Measurements from ENCODE around the gene ROR1.

The ROR1 gene

DNA sequence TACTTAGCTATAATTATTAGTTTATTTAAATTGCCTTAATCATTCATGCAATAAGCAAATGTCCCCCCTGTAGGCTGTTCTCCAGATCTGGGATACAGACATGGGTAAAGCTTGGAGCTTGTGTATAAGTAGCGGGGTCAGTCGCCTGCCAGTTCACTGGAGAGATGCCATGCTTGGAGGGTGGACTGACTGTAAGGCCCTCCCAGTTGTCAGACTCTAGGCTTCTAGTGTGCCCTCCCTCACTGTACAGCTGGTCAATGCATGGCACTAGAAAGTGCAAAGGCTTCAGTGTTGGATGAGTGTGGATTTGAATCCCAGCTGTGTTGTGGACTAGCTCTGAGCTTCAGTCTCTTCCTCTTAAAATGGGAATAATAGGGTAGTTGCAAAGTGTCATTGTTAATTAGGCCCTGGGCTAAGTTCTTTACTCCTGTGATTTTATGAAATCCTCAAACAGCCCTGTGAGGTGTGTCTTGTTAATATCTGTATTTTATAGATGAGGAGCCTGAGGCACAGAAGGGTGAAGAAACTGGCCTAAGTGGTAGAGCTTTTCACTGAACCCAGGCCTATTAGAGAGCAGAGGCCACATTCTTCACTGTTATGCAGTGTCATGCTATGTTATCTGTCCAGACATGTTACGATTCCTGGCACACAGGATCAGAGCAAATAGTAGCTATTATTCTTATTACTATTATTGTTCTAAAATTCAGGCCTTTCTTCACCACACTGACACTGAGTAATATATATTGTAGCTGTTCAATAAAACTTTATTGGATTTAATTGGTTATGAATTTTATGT is 85.9 kb downstream of the ROR1 start:
- DNase-seq (ENCODE audit: low read depth), result no peak

GRCh38 chr1:63861052-63861691 is 87.4 kb downstream of the ROR1 start:
- DNase-seq (ENCODE audit: low read depth), result no peak

DNA sequence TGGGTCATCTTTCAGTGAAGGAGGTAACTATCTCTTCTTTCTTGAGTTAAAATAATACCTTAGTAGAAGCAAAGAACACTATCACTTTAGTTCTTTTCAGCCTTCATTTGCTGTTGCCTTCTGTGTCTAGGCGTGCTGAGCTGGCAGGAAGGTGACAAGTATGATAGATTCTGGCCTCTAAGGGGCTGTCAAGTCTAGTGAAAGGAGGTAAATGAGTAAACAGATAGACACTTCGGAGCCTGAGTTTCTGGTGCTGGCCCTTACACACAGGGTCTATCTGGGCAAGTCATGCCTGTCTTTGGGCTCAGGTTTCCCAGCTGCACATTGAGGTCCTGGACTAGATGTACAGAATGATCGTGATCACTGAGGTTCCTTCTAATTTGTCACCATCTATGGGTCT is 89.3 kb downstream of the ROR1 start:
- DNase-seq (ENCODE audit: low read depth), result no peak

DNA sequence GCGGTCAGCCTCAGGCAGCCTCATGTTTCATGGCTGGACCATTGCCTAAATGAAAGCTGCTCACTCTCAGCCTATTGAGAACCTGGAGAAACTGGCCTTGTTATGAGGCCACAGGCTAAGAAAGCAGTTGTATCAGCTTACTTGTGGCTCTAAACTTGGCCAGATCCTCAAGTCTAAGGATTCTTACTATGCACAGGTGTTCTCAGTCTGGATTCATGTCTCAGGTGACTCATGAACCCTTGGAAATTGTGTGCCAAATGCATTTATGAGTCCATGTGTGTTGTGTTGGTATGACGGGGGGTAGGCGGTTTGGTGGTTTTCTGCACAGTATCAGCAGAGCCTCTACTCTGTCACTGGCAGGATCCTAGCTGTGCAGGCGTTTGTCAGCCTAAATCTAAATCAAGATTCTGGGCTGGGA is 90.4 kb downstream of the ROR1 start:
- DNase-seq (ENCODE audit: low read depth), result no peak

GRCh38 chr1:63865561-63865960 is 91.7 kb downstream of the ROR1 start:
- DNase-seq (ENCODE audit: low read depth), result no peak

GRCh38 chr1:63866084-63866483 is 92.3 kb downstream of the ROR1 start:
- DNase-seq (ENCODE audit: low read depth), result no peak

- DNase-seq (ENCODE audit: low read depth), result no peak
Observed at GRCh38 chr1:63867429-63868176, 93.8 kb downstream of the ROR1 start.

DNA sequence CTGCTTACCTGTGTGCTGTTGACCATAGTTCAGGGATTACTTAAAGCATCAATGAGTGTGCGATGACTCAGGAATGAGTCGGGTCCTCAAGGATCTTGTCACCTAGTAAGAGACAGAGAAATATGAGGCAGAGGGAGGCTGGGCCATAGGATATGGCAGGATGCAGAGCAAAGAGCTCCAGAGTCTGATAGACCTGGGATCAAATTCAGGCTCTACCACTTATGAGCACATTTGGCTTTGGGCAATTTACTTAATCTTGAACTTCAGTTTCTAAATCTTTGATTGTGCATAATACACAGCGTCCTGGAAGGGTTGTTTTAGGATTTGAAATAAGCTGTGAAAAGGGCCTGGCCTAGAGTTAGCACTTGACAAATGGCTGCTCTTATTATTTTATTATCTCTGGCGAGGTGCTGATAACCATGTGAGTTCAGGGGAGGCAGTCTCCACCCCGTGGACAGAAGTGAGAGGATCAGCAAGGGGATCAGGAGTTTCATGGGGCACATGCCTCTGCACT is 94.5 kb downstream of the ROR1 start:
- DNase-seq (ENCODE audit: low read depth), result no peak

GRCh38 chr1:63870152-63870551 is 96.3 kb downstream of the ROR1 start:
- DNase-seq (ENCODE audit: low read depth), result no peak

DNA sequence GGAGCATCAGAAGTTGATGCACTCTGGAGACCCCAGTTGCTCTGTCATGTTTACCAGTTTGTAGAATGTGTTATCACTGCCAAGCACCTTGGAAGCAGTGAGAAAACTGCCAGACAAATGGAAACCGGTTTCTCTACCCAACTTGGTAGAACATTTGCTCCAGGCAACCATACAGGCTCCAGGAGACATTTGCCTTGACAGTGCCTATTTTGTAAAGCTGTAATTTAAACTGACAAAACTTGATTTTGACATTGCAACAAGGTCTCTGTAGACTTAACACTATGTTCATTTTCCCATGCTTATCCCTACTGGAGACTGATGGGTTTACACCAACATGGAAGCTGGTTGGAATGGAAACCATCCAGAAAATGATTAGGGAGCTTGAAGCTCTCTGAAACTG is 97.6 kb downstream of the ROR1 start:
- DNase-seq (ENCODE audit: low read depth), result no peak

GRCh38 chr1:63873751-63874150 is 99.9 kb downstream of the ROR1 start:
- no peak for DNase-seq (ENCODE audit: low read depth)

- DNase-seq (ENCODE audit: low read depth), result no peak
Observed at GRCh38 chr1:63874278-63874880, 100.6 kb downstream of the ROR1 start.

DNA sequence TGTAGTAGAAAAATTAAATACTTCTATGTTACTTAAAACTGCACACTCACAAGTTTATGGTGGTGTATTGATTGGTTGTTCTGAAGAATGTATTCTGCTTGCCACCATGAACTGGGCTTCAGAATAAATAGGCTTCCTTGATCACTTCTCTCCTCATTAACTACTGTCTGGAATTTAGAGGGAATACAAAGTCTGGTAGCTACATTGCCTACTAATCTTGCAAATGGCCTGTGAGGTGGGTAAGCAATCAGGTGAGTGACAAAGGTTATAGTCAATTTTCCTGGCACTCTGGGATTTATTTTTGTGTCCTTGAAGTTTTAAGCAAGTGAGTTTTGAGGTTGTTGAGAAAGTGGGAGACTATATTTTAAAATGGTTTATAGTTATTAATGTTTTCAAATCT is 101.8 kb downstream of the ROR1 start:
- no peak for DNase-seq (ENCODE audit: low read depth)

- no peak for DNase-seq (ENCODE audit: low read depth)
Observed at GRCh38 chr1:63877021-63877767, 103.4 kb downstream of the ROR1 start.

- no peak for DNase-seq (ENCODE audit: low read depth)
Observed at GRCh38 chr1:63877816-63878215, 104.0 kb downstream of the ROR1 start.

GRCh38 chr1:63878932-63879331 is 105.1 kb downstream of the ROR1 start:
- no peak for DNase-seq (ENCODE audit: low read depth)

DNA sequence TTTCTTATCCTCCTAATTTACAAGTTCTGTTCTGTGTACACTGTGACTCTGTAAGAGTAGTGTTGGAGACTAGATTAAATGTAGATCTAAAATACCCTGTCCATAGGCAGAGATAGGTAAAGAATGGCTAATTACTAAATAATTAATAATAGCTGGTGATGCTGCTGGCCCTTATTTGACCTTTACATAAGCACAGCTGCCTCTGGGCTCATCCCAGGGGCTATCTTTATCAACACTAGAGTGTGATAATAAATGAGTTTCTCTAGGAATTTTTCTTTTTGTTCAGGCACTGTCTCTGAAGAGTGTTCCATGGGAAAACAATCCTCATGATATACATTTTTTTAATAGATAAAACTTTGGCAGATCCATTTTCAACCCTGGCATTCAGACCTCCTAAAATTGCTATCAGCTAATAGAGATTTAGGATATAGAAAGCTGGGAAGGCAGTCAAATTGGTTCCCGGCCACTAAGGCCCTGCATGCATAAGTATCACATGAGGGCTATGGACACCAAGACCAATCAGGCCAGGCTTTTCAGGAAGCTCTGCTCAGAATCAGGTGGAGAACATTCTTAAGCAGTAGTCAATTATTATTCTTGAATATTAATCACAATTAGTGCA is 107.2 kb downstream of the ROR1 start:
- DNase-seq (ENCODE audit: low read depth), result no peak

DNA sequence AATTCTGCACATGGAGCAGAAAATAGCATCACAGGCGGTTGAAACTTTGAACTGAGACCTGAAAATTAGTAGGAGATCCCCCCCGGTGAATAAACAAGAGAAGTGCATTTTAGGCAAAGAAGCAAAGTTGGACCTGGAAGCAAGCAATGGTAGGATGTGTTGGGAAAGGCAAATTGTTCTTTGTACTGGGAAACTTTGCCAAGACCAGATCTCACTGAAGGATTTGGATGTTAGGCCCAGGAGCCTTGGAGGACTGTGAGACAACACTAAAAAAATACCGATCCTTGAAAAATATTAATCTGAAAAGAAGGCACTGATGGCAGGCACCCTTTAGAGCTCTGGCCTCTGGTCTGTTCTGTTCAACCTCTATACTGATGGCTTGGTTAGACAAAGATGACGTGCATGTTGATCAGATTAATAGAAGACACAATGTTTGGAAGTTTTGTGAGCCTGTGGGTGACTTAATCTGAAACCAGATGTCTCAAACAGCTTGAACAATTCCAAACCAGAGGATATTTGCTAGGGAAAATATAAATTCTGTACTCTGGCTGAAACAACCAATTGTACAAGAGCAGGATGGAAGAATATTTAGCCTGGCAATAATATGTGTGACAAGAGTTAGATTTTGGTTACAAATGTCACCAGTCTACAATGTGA is 108.4 kb downstream of the ROR1 start:
- DNase-seq (ENCODE audit: low read depth), result no peak

DNA sequence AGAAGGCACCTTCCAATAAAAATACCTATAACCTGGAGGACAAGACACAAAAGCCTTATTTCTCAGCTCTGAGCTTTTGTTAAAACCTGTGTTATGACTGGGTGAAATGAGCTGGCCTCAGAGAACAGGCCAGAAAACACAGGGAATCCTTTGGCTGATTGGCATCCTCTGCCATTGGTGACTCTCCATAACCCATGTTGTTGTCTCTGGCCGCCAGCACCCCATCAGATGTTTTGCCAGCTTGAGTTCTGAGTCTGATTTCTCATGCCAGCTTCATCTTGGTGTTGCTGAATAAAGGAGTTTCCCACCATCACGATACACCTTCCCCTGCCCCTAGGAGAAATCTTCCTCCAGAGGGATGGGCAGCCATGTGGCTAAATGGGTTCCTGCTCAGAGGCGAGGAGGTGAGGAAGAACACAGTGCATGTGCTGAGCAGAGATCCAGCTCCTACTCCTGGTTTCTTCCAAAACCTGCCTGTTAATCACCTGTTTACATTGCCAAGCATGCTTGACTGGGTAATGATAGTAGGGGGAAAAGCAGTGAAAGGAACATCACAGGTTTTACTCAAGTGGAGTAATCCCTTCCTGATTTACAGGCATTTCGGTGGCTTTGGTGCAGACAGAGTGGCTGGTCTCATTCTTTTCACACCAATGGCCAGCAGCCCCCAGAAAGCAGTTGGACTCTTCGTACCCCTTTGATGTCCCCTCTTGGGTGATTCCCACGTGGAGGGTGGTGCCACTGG is 109.8 kb downstream of the ROR1 start:
- no peak for DNase-seq (ENCODE audit: low read depth)

- no peak for DNase-seq (ENCODE audit: low read depth)
Observed at GRCh38 chr1:63884486-63884885, 110.7 kb downstream of the ROR1 start.
